Panc1 (cell line): ENCODE data around the gene TSSK6. TPM values are rescaled to one million over a fixed set of nuclear protein-coding genes. Genes with fewer than 3 reads are reported as not detected.

Experiments
- ATAC-seq: fragments of 200-7000 bp; cut with Tn5 transposase; 2 replicates; pipeline ENCODE4 v1.9.1; 2020; ENCODE audit warnings: mild to moderate bottlenecking, moderate library complexity
- BruUV-seq: library from RNA; stranded (reverse); fragments of 400-500 nt; replicated peaks from 2 replicates; lab custom pipeline; 2021; lab: Mats Ljungman, UMichigan
- CTCF ChIA-PET: fragments of 300-600 bp; sonication (Branson Sonifier 250); formaldehyde crosslinking; loops from one replicate; lab custom pipeline; 2022; ENCODE audit warnings: antibody characterized with exemption; lab: Charles Lee
- POLR2A ChIA-PET: fragments of 300-600 bp; sonication (Branson Sonifier 250); formaldehyde crosslinking; loops from one replicate; lab custom pipeline; 2022; ENCODE audit warnings: antibody characterized with exemption; lab: Charles Lee
- DNase-seq: peaks from one replicate; pipeline ENCODE4 v3.0.0-alpha.2; 2010; ENCODE audit warnings: low read depth, low spot score
- H3K27ac ChIP-seq: 2 replicates; pipeline ENCODE4 v1.5.1; 2011; ENCODE audit warnings: mild to moderate bottlenecking, low read length, inconsistent platforms
- H3K27me3 ChIP-seq: fragments of 200-500 bp; sonication (Bioruptor generic); 2 replicates; pipeline ENCODE4 v1.6.0; 2014; ENCODE audit warnings: low read length, inconsistent platforms; ENCODE audit not compliant: control insufficient read depth, insufficient read depth
- H3K36me3 ChIP-seq: fragments of 200-500 bp; sonication (Bioruptor generic); 2 replicates; pipeline ENCODE4 v1.5.1; 2014; ENCODE audit warnings: inconsistent platforms, mild to moderate bottlenecking, low read length, moderate library complexity; ENCODE audit not compliant: control insufficient read depth, insufficient read depth
- H3K4me1 ChIP-seq: 2 replicates; pipeline ENCODE4 v1.5.1; 2011; ENCODE audit warnings: inconsistent platforms, mild to moderate bottlenecking, low read length, moderate library complexity; ENCODE audit not compliant: control insufficient read depth, insufficient read depth
- H3K4me3 ChIP-seq, 2 experiments: 2 replicates each; pipeline ENCODE4 v1.5.1; 2011 to 2012; ENCODE audit warnings: low read depth in 2 of 2, low read length in 2 of 2, mild to moderate bottlenecking in 2 of 2, inconsistent platforms in 1 of 2, moderate library complexity in 1 of 2
- H3K9me3 ChIP-seq: fragments of 200-500 bp; sonication (Bioruptor generic); 2 replicates; pipeline ENCODE4 v1.5.1; 2014; ENCODE audit warnings: low read depth, mild to moderate bottlenecking, inconsistent platforms, low read length, moderate library complexity; ENCODE audit not compliant: control insufficient read depth, insufficient read depth
- CTCF ChIP-seq: fragments of 450-650 bp; IDR thresholded peaks from 2 replicates; pipeline ENCODE4 v1.5.1; 2017; ENCODE audit warnings: mild to moderate bottlenecking
- POLR2AphosphoS5 ChIP-seq: IDR thresholded peaks from 2 replicates; pipeline ENCODE4 v1.6.1; 2012; ENCODE audit warnings: mild to moderate bottlenecking, low read depth, low read length, moderate library complexity
- REST ChIP-seq, 2 experiments: IDR thresholded peaks; 2 replicates each; pipeline ENCODE4 v1.6.1; 2011 to 2012; ENCODE audit warnings: low read depth in 2 of 2, control low read depth in 1 of 2, low read length in 1 of 2, mild to moderate bottlenecking in 1 of 2, moderate library complexity in 1 of 2; ENCODE audit not compliant: insufficient read depth in 1 of 2
- SIN3A ChIP-seq: IDR thresholded peaks from 2 replicates; pipeline ENCODE4 v1.6.1; 2012; ENCODE audit warnings: low read depth, mild to moderate bottlenecking, low read length, moderate library complexity, borderline replicate concordance; ENCODE audit not compliant: insufficient read depth
- TCF7L2 ChIP-seq: IDR thresholded peaks from 2 replicates; pipeline ENCODE4 v1.6.1; 2011; ENCODE audit warnings: mild to moderate bottlenecking, low read depth, low read length, inconsistent platforms
- in situ Hi-C: cut with HindIII; loops from 2 replicates; pipeline ENCODE4 v1.10.0; 2016; ENCODE audit warnings: low sequenced_read_pairs, low pct_unique_long_range_greater_than_20kb
- intact Hi-C: fragments of 100-400 bp; cut with micrococcal nuclease; formaldehyde crosslinking; loops from one replicate; pipeline ENCODE4 v1.10.0; 2022; ENCODE audit not compliant: unreplicated experiment
- total RNA-seq: library from RNA; stranded (reverse); gene quantifications from one replicate; pipeline ENCODE4 v1.2.1, GENCODE V29; 2021; ENCODE audit not compliant: unreplicated experiment

The TSSK6 gene
- total RNA-seq, 1 experiment from 2014 or later, result 1.8 TPM

DNA sequence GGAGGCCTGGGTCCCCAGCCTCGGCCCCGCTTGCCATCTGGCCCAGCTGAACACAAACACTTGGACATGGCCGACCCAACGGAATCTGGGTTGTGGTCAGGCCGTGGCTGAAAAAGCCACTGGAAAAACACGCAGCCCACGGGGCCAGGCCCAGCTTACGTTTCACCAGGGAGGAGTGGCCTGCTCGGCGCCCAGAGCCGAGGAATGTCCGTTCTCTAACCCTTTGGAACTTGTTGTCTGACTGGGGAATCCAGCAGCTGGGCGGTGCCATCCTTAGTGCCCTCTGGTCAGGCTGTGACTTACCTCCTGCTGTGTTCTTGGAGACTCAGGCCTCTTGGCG is 36.5 kb upstream of the TSSK6 start:
- Histone ChIP-seq H3K27ac (no peak overlapping the region), H3K9me3 (no peaks in the 10 kb centered on the region), H3K4me1 (no peaks in the 10 kb centered on the region), H3K4me3 (no peak overlapping the region), H3K27me3 (no peaks in the 10 kb centered on the region), H3K36me3 (no peaks in the 10 kb centered on the region)
- POLR2A ChIA-PET, result no interaction called here
- intact Hi-C loops (no loop called here), in situ Hi-C loops (no loop called here)
- DNase-seq (no peak), ATAC-seq (no peak)
- CTCF ChIA-PET, result interaction anchor here (1.6 kb wide), 1 partner anchor 20 kb away, joined by 3 read pairs; no protein-coding TSS in a partner anchor
- BruUV-seq, result no TSS peak
- TF ChIP-seq REST (IDR thresholded peaks at IDR 0.05; ENCODE audit: insufficient read depth in 1 of 2, low read depth in 2 of 2, low read length in 1 of 2) (no peak), CTCF (no peak), TCF7L2 (no peak), SIN3A (no peak), POLR2AphosphoS5 (no peak)

- no peak for TF ChIP-seq SIN3A
- TF ChIP-seq TCF7L2, result no peak
- TF ChIP-seq CTCF, result no peak
- no peak for TF ChIP-seq REST (IDR thresholded peaks at IDR 0.05; ENCODE audit: insufficient read depth in 1 of 2, low read depth in 2 of 2, low read length in 1 of 2)
- no peak for TF ChIP-seq POLR2AphosphoS5
- Histone ChIP-seq H3K9me3 (no peaks in the 10 kb centered on the region), H3K4me3 (no peak overlapping the region), H3K36me3 (no peaks in the 10 kb centered on the region), H3K4me1 (no peaks in the 10 kb centered on the region), H3K27me3 (no peaks in the 10 kb centered on the region), H3K27ac (no peak overlapping the region)
- intact Hi-C loops (no loop called here), in situ Hi-C loops (no loop called here)
- no peak for ATAC-seq
- DNase-seq, result no peak
- no TSS peak for BruUV-seq
- POLR2A ChIA-PET, result no interaction called here
- CTCF ChIA-PET, result interaction anchor here (0.7 to 1.6 kb wide), 2 partner anchors 8 to 19 kb away, joined by 3 read pairs; no protein-coding TSS in a partner anchor
Observed at GRCh38 chr19:19550972-19551852, 35.9 kb upstream of the TSSK6 start.
